Astrocyte of the cerebellum (primary cell): Measurements from ENCODE around the gene CCM2L.

Experiments
- DNase-seq: peaks from one replicate; pipeline ENCODE4 v3.0.0-alpha.2; 2011; ENCODE audit warnings: low read depth
- H3K4me3 ChIP-seq: 2 replicates; pipeline ENCODE4 v1.5.1; 2011; ENCODE audit warnings: mild to moderate bottlenecking, low read depth, low read length, moderate library complexity
- CTCF ChIP-seq: IDR thresholded peaks from 2 replicates; pipeline ENCODE4 v1.5.1; 2012; ENCODE audit warnings: low read length, low read depth, moderate library complexity, mild to moderate bottlenecking; ENCODE audit errors: missing control alignments
- in situ Hi-C: cut with HindIII; loops from 2 replicates; pipeline ENCODE4 v1.10.0; 2017; ENCODE audit warnings: low sequenced_read_pairs

Gene CCM2L

DNA sequence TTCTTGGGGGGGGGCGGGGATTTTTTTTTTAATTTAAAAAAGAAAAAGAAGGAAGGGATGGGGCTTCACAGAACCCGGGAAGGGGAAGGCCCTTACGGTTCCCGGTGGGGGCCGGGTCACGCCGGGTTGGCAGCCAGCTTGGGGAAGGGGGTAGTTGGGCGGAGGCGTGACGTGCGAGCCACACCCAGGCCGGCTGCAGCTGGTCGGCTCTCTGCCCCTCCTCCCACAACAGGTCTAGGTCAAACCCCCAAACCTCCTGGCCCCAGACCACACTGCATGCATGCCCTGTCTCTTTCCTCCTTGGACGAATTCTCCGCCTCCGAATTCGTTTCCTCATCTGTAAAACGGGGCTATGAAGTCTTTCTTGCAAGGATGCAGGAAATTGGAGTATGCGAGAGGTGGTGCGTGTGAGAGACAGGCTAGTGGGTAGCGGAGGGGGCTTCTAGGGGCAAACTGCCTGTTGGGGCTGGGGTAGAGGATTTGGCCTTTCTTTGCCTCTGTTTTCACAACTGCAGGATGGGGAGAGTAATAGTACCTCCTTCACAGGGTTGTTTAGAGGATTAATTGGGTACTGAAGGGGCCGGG, 42.6 kb downstream of the CCM2L start:
- H3K4me3 ChIP-seq, result no peak overlapping the region
- no peak for TF ChIP-seq CTCF
- no peak for DNase-seq
- in situ Hi-C loops, result no loop called here

- in situ Hi-C loops, result no loop called here
- H3K4me3 ChIP-seq, result no peak overlapping the region
- DNase-seq, result no peak
- TF ChIP-seq CTCF, result no peak
These were observed 43.4 kb downstream of the CCM2L start for GRCh38 chr20:32053648-32054047.

GRCh38 chr20:32056708-32057483, 46.7 kb downstream of the CCM2L start:
- in situ Hi-C loops, result no loop called here
- no peak for TF ChIP-seq CTCF
- H3K4me3 ChIP-seq, result no peak overlapping the region
- no peak for DNase-seq

DNA sequence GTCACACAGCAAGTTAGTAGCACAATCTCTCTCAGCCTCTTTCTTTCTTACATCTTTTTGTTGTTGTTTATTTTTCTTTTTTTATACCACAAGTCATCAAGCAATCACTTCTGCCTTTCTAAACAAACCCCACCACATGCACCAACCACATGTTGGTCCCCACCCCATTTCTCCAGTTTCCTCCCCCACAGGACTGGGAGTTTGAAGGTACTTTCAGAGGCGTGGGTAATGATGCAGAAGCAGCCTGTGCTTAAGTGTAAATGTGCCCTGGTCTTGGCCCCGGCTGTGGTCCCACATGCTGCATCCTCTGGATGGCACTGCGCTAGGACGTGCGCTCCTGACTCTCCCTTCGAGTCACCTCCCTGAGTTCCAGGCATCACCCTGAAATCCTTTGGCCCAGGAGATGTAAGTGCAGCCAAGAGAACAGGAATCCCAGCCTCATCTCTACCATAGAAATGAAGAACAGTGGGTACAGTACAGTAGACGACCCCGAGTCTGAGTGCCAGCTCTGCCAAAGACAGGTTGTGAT, 47.5 kb downstream of the CCM2L start:
- in situ Hi-C loops, result no loop called here
- DNase-seq, result no peak
- no peak for TF ChIP-seq CTCF
- no peak overlapping the region for H3K4me3 ChIP-seq

DNA sequence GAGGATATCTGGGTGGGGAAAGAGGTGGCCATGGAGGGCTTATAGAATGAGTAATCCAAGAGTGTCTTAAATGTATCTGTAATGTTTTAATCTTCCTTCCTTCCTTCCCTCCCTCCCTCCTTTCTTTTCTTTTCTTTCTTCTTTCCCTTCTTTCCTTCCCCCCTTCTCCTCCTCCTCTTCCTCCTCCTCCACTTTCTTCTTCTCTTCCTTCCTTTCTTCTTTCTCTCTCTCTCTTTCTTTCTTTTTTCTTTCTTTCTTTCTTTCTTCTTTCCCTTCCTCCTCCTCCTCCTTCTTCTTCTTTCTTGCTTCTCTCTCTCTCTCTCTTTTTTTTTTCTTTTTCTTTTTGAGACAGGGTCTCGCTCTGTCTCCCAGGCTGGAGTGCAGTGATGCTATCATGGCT, 49.0 kb downstream of the CCM2L start:
- in situ Hi-C loops, result no loop called here
- no peak for TF ChIP-seq CTCF
- no peak overlapping the region for H3K4me3 ChIP-seq
- no peak for DNase-seq

DNA sequence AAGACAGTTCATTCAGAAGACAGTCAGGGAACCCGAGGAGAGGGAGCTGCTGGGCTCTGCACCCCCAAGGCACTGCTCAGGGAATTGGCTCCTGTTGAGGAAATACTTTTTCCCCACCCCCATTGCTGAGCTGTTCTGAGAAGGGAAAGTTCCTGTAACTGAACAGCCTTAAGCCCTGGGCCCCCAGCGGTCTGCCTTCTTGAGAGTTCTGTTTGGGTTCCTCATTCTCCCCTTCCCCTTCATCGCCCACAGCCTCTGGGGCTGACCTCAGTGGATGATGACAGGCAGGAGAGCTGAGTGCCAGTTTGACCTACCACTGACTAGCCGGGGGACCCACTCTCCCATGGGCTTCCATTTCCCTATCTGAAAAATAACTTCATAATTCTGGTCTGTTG, 52.5 kb downstream of the CCM2L start:
- in situ Hi-C loops, result no loop called here
- H3K4me3 ChIP-seq, result no peak overlapping the region
- TF ChIP-seq CTCF, result no peak
- DNase-seq, result no peak
